ENCODE data around the gene CSNK1A1.

The CSNK1A1 gene

GRCh38 chr5:149551227-149552037, at the start of gene CSNK1A1:
TSS of gene CSNK1A1 (minus strand) at chr5:149551439. CDS start at chr5:149550964, 475 bp downstream.
- TF ChIP-seq TAF1 (IDR thresholded peaks at IDR 0.05; ENCODE audit: low read depth) (peak; percentile 97), CEBPB (IDR thresholded peaks at IDR 0.05) (no peak), ZBTB7A (IDR thresholded peaks at IDR 0.05; ENCODE audit: low read depth) (no peak), FOXM1 (IDR thresholded peaks at IDR 0.05; ENCODE audit: borderline replicate concordance, low read depth) (peak; percentile 26; the same call in 1 of the 2 replicates), EGR1 (IDR thresholded peaks at IDR 0.05) (peak; percentile 92), RAD21 (IDR thresholded peaks at IDR 0.05; ENCODE audit: low read depth) (peak; percentile 62), REST (IDR thresholded peaks at IDR 0.05; ENCODE audit: low read depth) (no peak), TCF12 (IDR thresholded peaks at IDR 0.05; ENCODE audit: low read depth) (peak; percentile 58), EP300 (IDR thresholded peaks at IDR 0.05; ENCODE audit: borderline replicate concordance) (no peak), YY1 (IDR thresholded peaks at IDR 0.05; ENCODE audit: low read depth) (peak; percentile 95), NFIC (IDR thresholded peaks at IDR 0.05) (no peak), TEAD4 (IDR thresholded peaks at IDR 0.05) (peak; percentile 66), CREB1 (IDR thresholded peaks at IDR 0.05; ENCODE audit: low read depth) (peak; percentile 70)
- TF ChIP-seq, protein P1, sequence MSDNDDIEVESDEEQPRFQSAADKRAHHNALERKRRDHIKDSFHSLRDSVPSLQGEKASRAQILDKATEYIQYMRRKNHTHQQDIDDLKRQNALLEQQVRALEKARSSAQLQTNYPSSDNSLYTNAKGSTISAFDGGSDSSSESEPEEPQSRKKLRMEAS (IDR thresholded peaks at IDR 0.05) = peak; percentile 69
- TF ChIP-seq, protein P2, sequence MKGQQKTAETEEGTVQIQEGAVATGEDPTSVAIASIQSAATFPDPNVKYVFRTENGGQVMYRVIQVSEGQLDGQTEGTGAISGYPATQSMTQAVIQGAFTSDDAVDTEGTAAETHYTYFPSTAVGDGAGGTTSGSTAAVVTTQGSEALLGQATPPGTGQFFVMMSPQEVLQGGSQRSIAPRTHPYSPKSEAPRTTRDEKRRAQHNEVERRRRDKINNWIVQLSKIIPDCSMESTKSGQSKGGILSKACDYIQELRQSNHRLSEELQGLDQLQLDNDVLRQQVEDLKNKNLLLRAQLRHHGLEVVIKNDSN (IDR thresholded peaks at IDR 0.05) = peak; percentile 44; the same call in 1 of the 2 replicates

DNA sequence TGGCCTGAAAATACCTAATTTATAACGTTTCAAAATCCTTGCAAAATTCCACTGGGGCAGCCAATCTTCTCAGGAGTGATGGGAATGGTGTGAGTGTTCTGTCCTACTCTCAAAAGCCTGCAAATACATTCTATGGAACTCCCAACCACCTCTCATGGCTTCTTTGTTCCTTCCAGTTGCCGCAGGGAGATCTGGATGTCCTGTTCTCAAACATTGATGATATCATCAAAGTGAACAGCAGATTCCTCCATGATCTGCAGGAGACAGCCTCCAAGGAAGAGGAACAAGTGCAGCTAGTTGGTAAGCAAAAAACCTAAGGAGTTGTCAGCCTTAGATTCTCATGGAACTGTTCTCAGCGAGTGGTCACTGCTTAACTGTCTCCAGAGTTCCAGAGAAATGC, 49.7 kb upstream of the CSNK1A1 start:
- TF ChIP-seq, protein P1 (IDR thresholded peaks at IDR 0.05) = no peak
- TF ChIP-seq TAF1 (IDR thresholded peaks at IDR 0.05; ENCODE audit: low read depth) (no peak), NFIC (IDR thresholded peaks at IDR 0.05) (no peak), CREB1 (IDR thresholded peaks at IDR 0.05; ENCODE audit: low read depth) (no peak), EP300 (IDR thresholded peaks at IDR 0.05; ENCODE audit: borderline replicate concordance) (no peak), YY1 (IDR thresholded peaks at IDR 0.05; ENCODE audit: low read depth) (no peak), CEBPB (IDR thresholded peaks at IDR 0.05) (no peak), ZBTB7A (IDR thresholded peaks at IDR 0.05; ENCODE audit: low read depth) (no peak), TCF12 (IDR thresholded peaks at IDR 0.05; ENCODE audit: low read depth) (no peak), RAD21 (IDR thresholded peaks at IDR 0.05; ENCODE audit: low read depth) (no peak), REST (IDR thresholded peaks at IDR 0.05; ENCODE audit: low read depth) (no peak), EGR1 (IDR thresholded peaks at IDR 0.05) (no peak)
- TF ChIP-seq, protein P2 (IDR thresholded peaks at IDR 0.05) = no peak

- TF ChIP-seq REST (IDR thresholded peaks at IDR 0.05; ENCODE audit: low read depth) (no peak), YY1 (IDR thresholded peaks at IDR 0.05; ENCODE audit: low read depth) (no peak), EP300 (IDR thresholded peaks at IDR 0.05; ENCODE audit: borderline replicate concordance) (no peak)
Observed at GRCh38 chr5:149599375-149599774, 48.1 kb upstream of the CSNK1A1 start.

GRCh38 chr5:149598966-149599365, 47.7 kb upstream of the CSNK1A1 start:
- TF ChIP-seq ZBTB7A (IDR thresholded peaks at IDR 0.05; ENCODE audit: low read depth) = no peak
- TF ChIP-seq NFIC (IDR thresholded peaks at IDR 0.05) = no peak
- TF ChIP-seq TEAD4 (IDR thresholded peaks at IDR 0.05) = no peak
- TF ChIP-seq CEBPB (IDR thresholded peaks at IDR 0.05) = no peak

All from Ishikawa (cell line).